ENCODE results near the gene KLF1.
"Not testable (repeated sequence)": the region's sequence is repeated elsewhere in the genome, so short reads cannot be mapped to it uniquely, and the experiment has no call there.

The KLF1 gene

GRCh38 chr19:12915860-12916259 is 28.9 kb upstream of the KLF1 start:
- ChIA-PET CTCF (interaction anchor here (0.6 kb wide), 2 partner anchors 95 to 1181 kb away, joined by 3 to 4 read pairs; no protein-coding TSS in a partner anchor), POLR2A (interaction anchor here (0.7 kb wide), 1 partner anchor 12 kb away, joined by 3 read pairs; no protein-coding TSS in a partner anchor)

GRCh38 chr19:12913851-12914690 is 27.1 kb upstream of the KLF1 start:
- Histone ChIP-seq H3K9me3 (ENCODE audit: control insufficient read depth, insufficient read depth, low read depth, low read length) (no peaks in the 10 kb centered on the region), H3K4me1 (ENCODE audit: control insufficient read depth, insufficient read depth, low read length) (peaks cover 13% of the 10 kb centered on the region), H3K4me3 (ENCODE audit: low read depth, low read length) (no peak overlapping the region), H3K36me3 (ENCODE audit: control insufficient read depth in 2 of 2, insufficient read depth in 1 of 2, low read length in 2 of 2) (no peaks in the 10 kb centered on the region), H3K27ac (ENCODE audit: extremely low read depth, low read depth, low read length) (peak overlapping the region; percentile 48; the same call in 1 of the 2 replicates)
- CTCF ChIA-PET = interaction anchor here (0.7 kb wide), 1 partner anchor 200 kb away, joined by 3 read pairs; no protein-coding TSS in a partner anchor
- TF ChIP-seq ZIC2 (tag by site-specific recombination; IDR thresholded peaks at IDR 0.05) (no peak), ZFHX2 (tag by site-specific recombination; conservative IDR thresholded peaks at IDR 0.05) (peak; percentile 61; the same call in 1 of the 2 replicates), ZNF600 (tag by site-specific recombination; IDR thresholded peaks at IDR 0.05) (0 out of 2 replicates have a peak, but pooled peaks have one; percentile 14), EGR2 (tag by site-specific recombination; IDR thresholded peaks at IDR 0.05; ENCODE audit: low read depth) (peak; percentile 42; the same call in 1 of the 2 replicates), ZNF133 (tag by site-specific recombination; IDR thresholded peaks at IDR 0.05) (peak; percentile 82)
- POLR2A ChIA-PET = interaction anchor here (0.6 kb wide), 3 partner anchors 29 to 959 kb away, joined by 3 to 8 read pairs (median 4); no protein-coding TSS in a partner anchor

More at GRCh38 chr19:12915860-12916259, 28.9 kb upstream of the KLF1 start:
- not testable (repeated sequence) for H3K4me3 ChIP-seq (ENCODE audit: low read depth, low read length); H3K27ac ChIP-seq (ENCODE audit: extremely low read depth, low read depth, low read length); H3K9me3 ChIP-seq (ENCODE audit: control insufficient read depth, insufficient read depth, low read depth, low read length); H3K36me3 ChIP-seq (ENCODE audit: control insufficient read depth in 2 of 2, insufficient read depth in 1 of 2, low read length in 2 of 2)
- peaks cover 13% of the 10 kb centered on the region for H3K4me1 ChIP-seq (ENCODE audit: control insufficient read depth, insufficient read depth, low read length)
- peak; percentile 21; the same call in 1 of the 2 replicates for TF ChIP-seq ZIC2 (tag by site-specific recombination; IDR thresholded peaks at IDR 0.05)

GRCh38 chr19:12913011-12913561 is 26.1 kb upstream of the KLF1 start:
- CTCF ChIA-PET = interaction anchor here (0.6 to 1.0 kb wide), 3 partner anchors 53 to 154 kb away, joined by 3 to 6 read pairs (median 4); no protein-coding TSS in a partner anchor
- H3K4me1 ChIP-seq (ENCODE audit: control insufficient read depth, insufficient read depth, low read length) = peaks cover 13% of the 10 kb centered on the region
- no peaks in the 10 kb centered on the region for H3K36me3 ChIP-seq (ENCODE audit: control insufficient read depth in 2 of 2, insufficient read depth in 1 of 2, low read length in 2 of 2)
- H3K27ac ChIP-seq (ENCODE audit: extremely low read depth, low read depth, low read length) = peak overlapping the region; percentile 48
- POLR2A ChIA-PET = interaction anchor here (0.6 to 1.1 kb wide), 3 partner anchors 22 to 958 kb away, joined by 3 to 8 read pairs (median 4); partner anchors contain the start of gene GCDH
- no peak overlapping the region for H3K4me3 ChIP-seq (ENCODE audit: low read depth, low read length)
- H3K9me3 ChIP-seq (ENCODE audit: control insufficient read depth, insufficient read depth, low read depth, low read length) = no peaks in the 10 kb centered on the region
- TF ChIP-seq ZNF600 (tag by site-specific recombination; IDR thresholded peaks at IDR 0.05) = peak; percentile 95
- peak; percentile 69; the same call in 1 of the 2 replicates for TF ChIP-seq IKZF3 (tag by site-specific recombination; IDR thresholded peaks at IDR 0.05)
- TF ChIP-seq ZNF341 (tag by site-specific recombination; IDR thresholded peaks at IDR 0.05; ENCODE audit: low read depth) = peak; percentile 96
- peak; percentile 71; the same call in 1 of the 2 replicates for TF ChIP-seq SP7 (tag by site-specific recombination; IDR thresholded peaks at IDR 0.05)
- TF ChIP-seq ZNF660 (tag by site-specific recombination; IDR thresholded peaks at IDR 0.05) = peak; percentile 29; the same call in 1 of the 2 replicates
- peak; percentile 84 for TF ChIP-seq PATZ1 (tag by site-specific recombination; IDR thresholded peaks at IDR 0.05)
- 0 out of 2 replicates have a peak, but pooled peaks have one; percentile 32 for TF ChIP-seq KLF10 (tag by site-specific recombination; IDR thresholded peaks at IDR 0.05)
- TF ChIP-seq SP2 (tag by site-specific recombination; IDR thresholded peaks at IDR 0.05) = peak; percentile 69
- TF ChIP-seq ZBTB48 (tag by site-specific recombination; IDR thresholded peaks at IDR 0.05) = peak; percentile 89
- no peak for TF ChIP-seq ZFP41 (tag by site-specific recombination; IDR thresholded peaks at IDR 0.05; ENCODE audit: borderline replicate concordance)
- TF ChIP-seq ZXDB (tag by site-specific recombination; IDR thresholded peaks at IDR 0.05) = 0 out of 2 replicates have a peak, but pooled peaks have one; percentile 52
- 0 out of 2 replicates have a peak, but pooled peaks have one; percentile 33 for TF ChIP-seq ZNF561 (tag by site-specific recombination; IDR thresholded peaks at IDR 0.05; ENCODE audit: borderline replicate concordance)
- peak; percentile 57; the same call in 1 of the 2 replicates for TF ChIP-seq ZNF335 (tag by site-specific recombination; conservative IDR thresholded peaks at IDR 0.05)
- TF ChIP-seq ZSCAN5A (tag by site-specific recombination; IDR thresholded peaks at IDR 0.05) = no peak
- TF ChIP-seq WT1 (tag by site-specific recombination; IDR thresholded peaks at IDR 0.05) = peak; percentile 46
- TF ChIP-seq ZNF658 (tag by site-specific recombination; IDR thresholded peaks at IDR 0.05) = no peak
- no peak for TF ChIP-seq ZNF621 (tag by site-specific recombination; IDR thresholded peaks at IDR 0.05)
- no peak for TF ChIP-seq ZNF488 (tag by site-specific recombination; IDR thresholded peaks at IDR 0.05)
- 0 out of 2 replicates have a peak, but pooled peaks have one; percentile 27 for TF ChIP-seq SCRT2 (tag by site-specific recombination; IDR thresholded peaks at IDR 0.05)
- TF ChIP-seq ZNF555 (tag by site-specific recombination; conservative IDR thresholded peaks at IDR 0.05) = no peak
- TF ChIP-seq ZNF571 (tag by site-specific recombination; IDR thresholded peaks at IDR 0.05) = no peak

Measured in HEK293 (cell line).